ENCODE measurements around the gene ENTPD8. TPM values are rescaled to one million over a fixed set of nuclear protein-coding genes. Genes with fewer than 3 reads are reported as not detected.

ENTPD8 gene
- total and polyA plus RNA-seq, 2 of the 13 experiments (the other 11 are each of a cell fraction or from before 2014, with no cell fraction given), result 0.26 to 0.44 TPM

GRCh38 chr9:137441289-137441934 lies at the start of gene ENTPD8 (continued):
- peak; percentile 49 for TF ChIP-seq CBX1 (IDR thresholded peaks at IDR 0.05; ENCODE audit: low read depth)
- TF ChIP-seq ELF1 (CRISPR knock-in tag; IDR thresholded peaks at IDR 0.05), result peak; percentile 52
- peak; percentile 62 for TF ChIP-seq ZNF740 (CRISPR knock-in tag; IDR thresholded peaks at IDR 0.05)
- no peak for TF ChIP-seq ZNF552 (CRISPR knock-in tag; IDR thresholded peaks at IDR 0.05; ENCODE audit: borderline replicate concordance)
- no peak; the same call in 1 of the 2 replicates for TF ChIP-seq PPARG (CRISPR knock-in tag; conservative IDR thresholded peaks at IDR 0.05)
- peak; percentile 97 for TF ChIP-seq ZBTB2 (CRISPR knock-in tag; IDR thresholded peaks at IDR 0.05; ENCODE audit: low read depth)
- TF ChIP-seq ETV5 (CRISPR knock-in tag; IDR thresholded peaks at IDR 0.05; ENCODE audit: borderline replicate concordance), result peak; percentile 73; the same call in 1 of the 2 replicates
- no peak for TF ChIP-seq LCORL (IDR thresholded peaks at IDR 0.05)
- peak; percentile 94 for TF ChIP-seq LCORL (CRISPR knock-in tag; IDR thresholded peaks at IDR 0.05)
- no peak for TF ChIP-seq PAF1 (CRISPR knock-in tag; IDR thresholded peaks at IDR 0.05)
- peak; percentile 83; the same call in 1 of the 2 replicates for TF ChIP-seq RXRA (CRISPR knock-in tag; IDR thresholded peaks at IDR 0.05)
- TF ChIP-seq HMG20B (CRISPR knock-in tag; conservative IDR thresholded peaks at IDR 0.05), result no peak
- peak; percentile 48 for TF ChIP-seq YY1 (IDR thresholded peaks at IDR 0.05; ENCODE audit: insufficient read depth, insufficient replicate concordance, low read depth, low read length)
- TF ChIP-seq E2F1 (CRISPR knock-in tag; IDR thresholded peaks at IDR 0.05), result peak; percentile 57; the same call in 1 of the 2 replicates
- TF ChIP-seq NFKB2 (CRISPR knock-in tag; IDR thresholded peaks at IDR 0.05; ENCODE audit: borderline replicate concordance), result peak; percentile 57; the same call in 1 of the 2 replicates
- peak; percentile 82 for TF ChIP-seq ZNF501 (CRISPR knock-in tag; IDR thresholded peaks at IDR 0.05)
- TF ChIP-seq ZBTB7B (CRISPR knock-in tag; IDR thresholded peaks at IDR 0.05), result peak; percentile 80
- TF ChIP-seq SIN3A (IDR thresholded peaks at IDR 0.05; ENCODE audit: borderline replicate concordance, low read depth, low read length), result 0 out of 2 replicates have a peak, but pooled peaks have one; percentile 30
- TF ChIP-seq NFE2 (CRISPR knock-in tag; IDR thresholded peaks at IDR 0.05), result no peak
- TF ChIP-seq ZBTB25 (CRISPR knock-in tag; IDR thresholded peaks at IDR 0.05), result peak; percentile 89; the same call in 1 of the 2 replicates
- TF ChIP-seq HMGXB4 (CRISPR knock-in tag; IDR thresholded peaks at IDR 0.05; ENCODE audit: borderline replicate concordance in 1 of 2, low read depth in 1 of 2), result peak; percentile 44 to 51; a peak in 2 of 4 replicates
- TF ChIP-seq RXRB (CRISPR knock-in tag; IDR thresholded peaks at IDR 0.05; ENCODE audit: borderline replicate concordance), result peak; percentile 68; the same call in 1 of the 2 replicates
- peak; percentile 32; the same call in 1 of the 2 replicates for TF ChIP-seq TBX2 (CRISPR knock-in tag; IDR thresholded peaks at IDR 0.05; ENCODE audit: borderline replicate concordance)
- peak; percentile 87 for TF ChIP-seq ZNF263 (CRISPR knock-in tag; IDR thresholded peaks at IDR 0.05)
- TF ChIP-seq POGZ (CRISPR knock-in tag; IDR thresholded peaks at IDR 0.05), result peak; percentile 32; the same call in 1 of the 2 replicates
